ENCODE results near the gene NFIA.

The NFIA gene

DNA sequence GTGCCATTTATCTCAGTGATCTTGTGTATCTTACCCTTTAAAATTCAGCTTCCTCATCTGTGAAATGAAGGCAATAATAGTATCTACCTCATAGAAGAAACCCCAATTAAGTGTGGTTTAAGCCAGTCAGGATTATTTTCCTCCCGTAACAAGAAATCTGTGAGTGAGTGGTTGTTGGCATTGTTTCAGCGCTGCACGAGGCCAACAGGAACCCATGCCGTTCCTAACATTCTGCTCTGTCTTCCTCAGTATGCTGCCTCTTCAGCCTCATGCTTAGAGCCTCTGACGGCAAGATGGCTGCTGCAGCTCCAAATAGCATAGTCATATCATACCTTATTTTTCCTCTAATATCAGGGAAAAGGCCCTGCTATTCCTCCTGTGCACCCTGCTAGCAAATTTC lies 352.9 kb downstream of the NFIA start:
- DNase-seq (ENCODE audit: low spot score): no peak
- Histone ChIP-seq H3K27ac (peak overlapping the region in 1 of 2 donors; percentile 74), H3K4me3 (no peak overlapping the region)
- TF ChIP-seq, protein P1, sequence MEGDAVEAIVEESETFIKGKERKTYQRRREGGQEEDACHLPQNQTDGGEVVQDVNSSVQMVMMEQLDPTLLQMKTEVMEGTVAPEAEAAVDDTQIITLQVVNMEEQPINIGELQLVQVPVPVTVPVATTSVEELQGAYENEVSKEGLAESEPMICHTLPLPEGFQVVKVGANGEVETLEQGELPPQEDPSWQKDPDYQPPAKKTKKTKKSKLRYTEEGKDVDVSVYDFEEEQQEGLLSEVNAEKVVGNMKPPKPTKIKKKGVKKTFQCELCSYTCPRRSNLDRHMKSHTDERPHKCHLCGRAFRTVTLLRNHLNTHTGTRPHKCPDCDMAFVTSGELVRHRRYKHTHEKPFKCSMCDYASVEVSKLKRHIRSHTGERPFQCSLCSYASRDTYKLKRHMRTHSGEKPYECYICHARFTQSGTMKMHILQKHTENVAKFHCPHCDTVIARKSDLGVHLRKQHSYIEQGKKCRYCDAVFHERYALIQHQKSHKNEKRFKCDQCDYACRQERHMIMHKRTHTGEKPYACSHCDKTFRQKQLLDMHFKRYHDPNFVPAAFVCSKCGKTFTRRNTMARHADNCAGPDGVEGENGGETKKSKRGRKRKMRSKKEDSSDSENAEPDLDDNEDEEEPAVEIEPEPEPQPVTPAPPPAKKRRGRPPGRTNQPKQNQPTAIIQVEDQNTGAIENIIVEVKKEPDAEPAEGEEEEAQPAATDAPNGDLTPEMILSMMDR (IDR thresholded peaks at IDR 0.05): no peak

DNA sequence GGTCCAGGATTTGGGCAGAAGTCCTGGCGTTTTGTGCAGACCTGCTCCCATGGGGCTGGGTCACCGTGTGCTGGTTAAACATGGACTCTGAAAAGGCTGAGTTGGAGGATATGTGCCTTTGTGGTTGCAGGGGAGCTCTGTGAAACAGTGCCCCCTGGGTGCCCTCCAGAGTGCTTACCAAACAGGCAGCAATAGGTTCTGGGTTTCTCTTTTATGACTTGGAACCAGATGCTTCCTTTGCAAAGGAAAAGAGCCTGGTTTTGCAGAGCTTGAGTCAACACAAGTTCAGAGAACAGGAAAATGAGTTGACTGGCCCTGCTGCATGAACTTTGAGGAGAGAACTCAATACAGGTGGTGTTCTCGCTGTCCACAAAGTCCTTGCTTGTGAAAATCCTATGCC lies 353.7 kb downstream of the NFIA start:
- TF ChIP-seq, protein P1 (IDR thresholded peaks at IDR 0.05): no peak
- Histone ChIP-seq H3K4me3 (no peak overlapping the region), H3K27ac (peak overlapping the region in 1 of 2 donors; percentile 74)
- no peak for DNase-seq (ENCODE audit: low spot score)

DNA sequence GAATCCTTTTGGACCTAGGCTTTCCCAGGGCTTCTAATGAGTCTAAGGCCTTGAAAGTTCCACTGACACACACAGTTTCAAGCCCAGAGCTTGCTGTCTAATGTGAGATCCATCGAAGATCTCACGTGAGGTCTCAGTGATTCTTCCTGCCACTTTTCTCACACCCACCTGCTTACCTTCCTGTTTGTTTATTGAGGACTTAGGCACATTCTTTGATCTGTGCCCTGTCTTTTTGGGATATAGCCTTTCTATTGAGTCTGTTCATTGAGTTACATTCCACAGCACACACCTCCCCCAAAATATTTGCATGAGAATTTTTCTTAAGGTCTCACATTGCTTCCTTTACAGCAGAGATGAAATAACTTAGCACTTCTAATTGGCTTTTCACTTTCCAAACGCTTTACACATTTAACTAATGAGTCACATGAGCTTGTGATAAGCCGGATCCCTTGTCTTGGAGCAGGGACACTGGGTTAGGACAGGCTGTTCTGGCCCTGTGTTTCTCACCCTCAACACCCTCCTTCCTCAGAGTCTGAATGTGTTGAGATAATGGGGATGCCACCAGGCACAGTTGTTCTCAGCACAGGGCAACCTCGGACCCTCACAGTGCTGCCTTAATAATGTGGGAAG lies 354.2 kb downstream of the NFIA start:
- Histone ChIP-seq H3K4me3 (no peak overlapping the region), H3K27ac (peak overlapping the region in 1 of 2 donors; percentile 74)
- TF ChIP-seq, protein P1 (IDR thresholded peaks at IDR 0.05): no peak
- DNase-seq (ENCODE audit: low spot score): no peak

DNA sequence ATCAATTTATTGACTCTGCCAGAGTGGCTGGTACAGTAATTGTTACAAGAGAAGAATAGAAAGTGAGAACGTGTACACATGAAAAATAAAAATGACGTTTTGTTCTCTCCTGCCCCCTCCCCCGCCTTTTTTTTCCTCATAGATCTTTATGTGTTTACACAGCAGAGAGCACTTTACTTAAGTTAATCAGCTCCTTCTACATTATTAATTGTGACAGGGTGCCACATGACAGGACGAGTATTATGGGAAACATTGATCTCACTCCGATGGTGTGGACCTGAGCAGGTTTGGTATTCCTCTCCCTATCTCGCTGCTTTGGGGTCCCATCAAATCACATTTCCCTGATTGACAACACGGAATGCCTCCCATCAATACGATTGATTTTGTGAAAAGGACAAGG lies 356.9 kb downstream of the NFIA start:
- no peak for DNase-seq (ENCODE audit: low spot score)
- TF ChIP-seq, protein P1 (IDR thresholded peaks at IDR 0.05): no peak
- Histone ChIP-seq H3K27ac (no peak overlapping the region), H3K4me3 (no peak overlapping the region)

DNA sequence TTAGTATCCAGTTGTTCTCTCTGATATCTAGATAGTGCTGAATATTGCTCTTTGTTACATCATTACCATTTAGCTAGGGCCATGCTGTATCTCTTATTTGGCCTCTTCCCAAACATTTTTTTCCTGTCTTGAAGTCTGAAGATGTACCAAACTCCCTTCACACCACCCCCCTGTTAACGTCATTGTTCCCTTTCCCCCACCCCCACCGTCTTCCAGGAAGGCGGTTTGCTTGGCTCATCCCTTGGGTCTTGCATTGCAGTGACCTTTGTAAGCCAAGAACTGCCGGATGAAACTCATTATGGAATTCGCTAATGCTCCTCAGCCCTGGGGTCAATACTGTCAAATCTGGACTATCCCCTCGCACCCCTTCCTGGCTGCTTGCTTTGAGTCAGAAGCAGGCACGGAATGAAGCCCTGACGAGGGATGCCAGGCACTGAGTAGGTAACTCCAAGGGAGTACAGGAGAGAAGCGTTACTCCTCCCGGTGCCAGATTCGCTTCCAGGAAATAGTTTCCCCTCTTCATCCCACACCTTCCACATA lies 359.4 kb downstream of the NFIA start:
- TF ChIP-seq, protein P1 (IDR thresholded peaks at IDR 0.05): no peak
- Histone ChIP-seq H3K27ac (peak overlapping the region in 1 of 2 donors; percentile 45), H3K4me3 (no peak overlapping the region)
- DNase-seq (ENCODE audit: low spot score): no peak

DNA sequence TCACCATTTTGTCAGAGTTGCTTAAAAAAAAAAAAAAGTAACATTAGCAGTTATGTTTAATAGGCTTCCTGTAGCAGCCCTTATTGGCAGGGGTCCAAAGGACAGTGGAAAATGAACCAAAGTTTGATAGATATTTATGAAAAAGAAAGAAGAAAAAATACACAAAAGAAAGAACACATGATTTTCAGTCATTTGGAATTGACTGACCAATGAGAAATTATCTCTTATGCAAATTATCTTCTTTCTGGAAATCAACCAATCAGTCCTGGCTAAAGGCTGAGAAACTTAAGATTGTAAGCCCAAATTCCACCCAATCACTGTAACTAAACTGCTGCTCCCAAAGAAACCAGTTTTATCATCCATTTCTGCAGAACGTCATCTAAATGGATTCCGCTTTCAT lies 360.2 kb downstream of the NFIA start:
- Histone ChIP-seq H3K4me3 (no peak overlapping the region), H3K27ac (no peak overlapping the region)
- DNase-seq (ENCODE audit: low spot score): no peak
- TF ChIP-seq, protein P1 (IDR thresholded peaks at IDR 0.05): no peak

DNA sequence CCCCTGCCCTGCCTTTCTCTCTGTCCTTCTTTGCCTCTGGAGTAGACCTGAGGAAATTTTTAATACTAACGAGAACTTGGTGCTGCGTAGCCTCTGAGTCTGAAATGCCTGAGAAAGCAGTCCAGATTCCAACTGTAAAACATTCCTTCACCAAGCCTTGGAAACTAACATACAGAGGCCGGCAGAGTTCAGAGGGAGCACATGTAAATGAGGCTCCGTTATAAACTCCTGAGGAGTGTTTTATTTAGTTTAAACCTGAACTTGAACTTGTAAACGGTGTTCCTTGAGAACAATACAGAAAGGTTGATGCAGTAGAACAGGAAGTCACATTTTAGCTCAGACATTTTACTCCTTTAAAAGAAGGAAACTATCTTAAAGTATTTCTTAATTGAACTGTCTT lies 361.9 kb downstream of the NFIA start:
- no peak for DNase-seq (ENCODE audit: low spot score)
- TF ChIP-seq, protein P1 (IDR thresholded peaks at IDR 0.05): no peak
- Histone ChIP-seq H3K4me3 (no peak overlapping the region), H3K27ac (peak overlapping the region; percentile 18 to 35)

All from coronary artery (tissue), 2 donors.